ENCODE results near the gene CDC73. TPM values are rescaled to one million over a fixed set of nuclear protein-coding genes. Genes with fewer than 3 reads are reported as not detected.

CDC73 gene
- total RNA-seq, result 12.8 and 19.3 TPM in 2 replicates

GRCh38 chr1:193121616-193122593, at the start of gene CDC73:
CDC73 (plus strand) TSS chr1:193122031; CDS start chr1:193122201, 170 bp downstream.

GRCh38 chr1:193104907-193105820, 16.7 kb upstream of the CDC73 start, which contains the start of gene GLRX2:
GLRX2 (minus strand) TSS chr1:193105414; CDS start chr1:193105382, 32 bp downstream.

GRCh38 chr1:193185901-193186731, 64.3 kb downstream of the CDC73 start, which contains the start of gene B3GALT2:
B3GALT2 (minus strand) TSS chr1:193186613; CDS start chr1:193181562, 5,051 bp downstream.

Other genes with a start within 250 kb of the CDC73 start
- 20.9 and 23.1 TPM in 2 replicates for gene UCHL5, start 62.7 kb upstream of the CDC73 start, total RNA-seq
- 94.6 and 104 TPM in 2 replicates for gene RO60, start 62.4 kb upstream of the CDC73 start, total RNA-seq
- 8.1 and 15.2 TPM in 2 replicates for gene GLRX2, start 16.6 kb upstream of the CDC73 start, total RNA-seq
- 0.18 and 0.57 TPM in 2 replicates for gene B3GALT2, start 64.6 kb downstream of the CDC73 start, total RNA-seq